A673 (cell line): ENCODE data around the gene RNPEPL1. TPM values are rescaled to one million over a fixed set of nuclear protein-coding genes. Genes with fewer than 3 reads are reported as not detected.

Source experiments
- BruUV-seq: library from RNA; stranded (reverse); fragments of 400-500 nt; replicated peaks from 2 replicates; lab custom pipeline; 2021; lab: Mats Ljungman, UMichigan
- CTCF ChIA-PET: fragments of 300-600 bp; sonication (Branson Sonifier 250); formaldehyde crosslinking; loops from one replicate; lab custom pipeline; 2022; ENCODE audit warnings: antibody characterized with exemption; lab: Charles Lee
- POLR2A ChIA-PET: fragments of 300-600 bp; sonication (Branson Sonifier 250); formaldehyde crosslinking; loops from one replicate; lab custom pipeline; 2022; ENCODE audit warnings: antibody characterized with exemption; ENCODE audit not compliant: low non-redundant PET; lab: Charles Lee
- DNase-seq: peaks from one replicate; pipeline ENCODE4 v3.0.0-alpha.2; 2015; ENCODE audit warnings: low spot score
- H3K27ac ChIP-seq: fragments of 200-600 bp; sonication (generic); 2 replicates; pipeline ENCODE4 v1.5.1; 2016; ENCODE audit warnings: mixed run types, low read depth, mild to moderate bottlenecking, mixed read lengths, antibody characterized with exemption, low read length; ENCODE audit not compliant: poor library complexity, severe bottlenecking
- H3K27me3 ChIP-seq: fragments of 200-600 bp; sonication (generic); replicated peaks from 2 replicates; pipeline ENCODE4 v1.6.1; 2017; ENCODE audit warnings: mixed run types, low read depth, mild to moderate bottlenecking, mixed read lengths, antibody characterized with exemption, low read length; ENCODE audit not compliant: insufficient read depth, poor library complexity
- H3K36me3 ChIP-seq: fragments of 200-600 bp; sonication (generic); 2 replicates; pipeline ENCODE4 v1.6.1; 2016; ENCODE audit warnings: mixed run types, mild to moderate bottlenecking, mixed read lengths, antibody characterized with exemption, low read length; ENCODE audit not compliant: insufficient read depth, poor library complexity, severe bottlenecking
- H3K4me1 ChIP-seq: fragments of 200-600 bp; sonication (generic); 2 replicates; pipeline ENCODE4 v1.6.1; 2017; ENCODE audit warnings: mixed run types, mild to moderate bottlenecking, mixed read lengths, antibody characterized with exemption, low read length; ENCODE audit not compliant: insufficient read depth, poor library complexity, severe bottlenecking
- H3K4me3 ChIP-seq: fragments of 200-600 bp; sonication (generic); 2 replicates; pipeline ENCODE4 v1.5.1; 2016; ENCODE audit warnings: low read depth, mixed run types, mild to moderate bottlenecking, mixed read lengths, low read length; ENCODE audit not compliant: poor library complexity, severe bottlenecking
- H3K9me3 ChIP-seq: fragments of 200-600 bp; sonication (generic); 2 replicates; pipeline ENCODE4 v1.6.1; 2016; ENCODE audit warnings: mixed run types, low read depth, mild to moderate bottlenecking, mixed read lengths, antibody characterized with exemption, low read length; ENCODE audit not compliant: poor library complexity, severe bottlenecking
- EZH2 ChIP-seq: fragments of 200-600 bp; sonication (generic); IDR thresholded peaks from 2 replicates; pipeline ENCODE4 v1.6.1; 2017; ENCODE audit warnings: borderline replicate concordance, low read depth, mild to moderate bottlenecking, mixed read lengths, antibody characterized with exemption, low read length; ENCODE audit not compliant: poor library complexity, severe bottlenecking
- intact Hi-C: fragments of 100-400 bp; cut with micrococcal nuclease; formaldehyde crosslinking; loops from one replicate; pipeline ENCODE4 v1.10.0; 2022; ENCODE audit not compliant: unreplicated experiment
- total RNA-seq: library from RNA; stranded (reverse); gene quantifications from 2 replicates; pipeline ENCODE4 v1.2.3, GENCODE V29; 2021
- TF ChIP-seq, protein P1 (sequence below): fragments of 300-800, 200-600 bp; sonication (generic); conservative IDR thresholded peaks from 2 replicates; pipeline ENCODE4 v1.5.1; 2017; ENCODE audit warnings: low read depth, mild to moderate bottlenecking, antibody characterized with exemption, low read length, moderate library complexity, mixed read lengths

The RNPEPL1 gene
- total RNA-seq, 1 experiment from 2014 or later, result 26.5 TPM

GRCh38 chr2:240597419-240598181, 29.3 kb downstream of the RNPEPL1 start:
- CTCF ChIA-PET, result no interaction called here
- BruUV-seq, result no TSS peak
- H3K27me3 ChIP-seq, result no peaks in the 10 kb centered on the region
- H3K9me3 ChIP-seq, result no peaks in the 10 kb centered on the region
- intact Hi-C loops, result no loop called here
- H3K36me3 ChIP-seq, result peaks cover 7% of the 10 kb centered on the region
- no peak overlapping the region for H3K27ac ChIP-seq
- TF ChIP-seq EZH2, result no peak
- TF ChIP-seq, protein P1, sequence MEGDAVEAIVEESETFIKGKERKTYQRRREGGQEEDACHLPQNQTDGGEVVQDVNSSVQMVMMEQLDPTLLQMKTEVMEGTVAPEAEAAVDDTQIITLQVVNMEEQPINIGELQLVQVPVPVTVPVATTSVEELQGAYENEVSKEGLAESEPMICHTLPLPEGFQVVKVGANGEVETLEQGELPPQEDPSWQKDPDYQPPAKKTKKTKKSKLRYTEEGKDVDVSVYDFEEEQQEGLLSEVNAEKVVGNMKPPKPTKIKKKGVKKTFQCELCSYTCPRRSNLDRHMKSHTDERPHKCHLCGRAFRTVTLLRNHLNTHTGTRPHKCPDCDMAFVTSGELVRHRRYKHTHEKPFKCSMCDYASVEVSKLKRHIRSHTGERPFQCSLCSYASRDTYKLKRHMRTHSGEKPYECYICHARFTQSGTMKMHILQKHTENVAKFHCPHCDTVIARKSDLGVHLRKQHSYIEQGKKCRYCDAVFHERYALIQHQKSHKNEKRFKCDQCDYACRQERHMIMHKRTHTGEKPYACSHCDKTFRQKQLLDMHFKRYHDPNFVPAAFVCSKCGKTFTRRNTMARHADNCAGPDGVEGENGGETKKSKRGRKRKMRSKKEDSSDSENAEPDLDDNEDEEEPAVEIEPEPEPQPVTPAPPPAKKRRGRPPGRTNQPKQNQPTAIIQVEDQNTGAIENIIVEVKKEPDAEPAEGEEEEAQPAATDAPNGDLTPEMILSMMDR, result no peak
- no peak overlapping the region for H3K4me3 ChIP-seq
- POLR2A ChIA-PET, result no interaction called here
- no peak for DNase-seq
- H3K4me1 ChIP-seq, result no peaks in the 10 kb centered on the region

DNA sequence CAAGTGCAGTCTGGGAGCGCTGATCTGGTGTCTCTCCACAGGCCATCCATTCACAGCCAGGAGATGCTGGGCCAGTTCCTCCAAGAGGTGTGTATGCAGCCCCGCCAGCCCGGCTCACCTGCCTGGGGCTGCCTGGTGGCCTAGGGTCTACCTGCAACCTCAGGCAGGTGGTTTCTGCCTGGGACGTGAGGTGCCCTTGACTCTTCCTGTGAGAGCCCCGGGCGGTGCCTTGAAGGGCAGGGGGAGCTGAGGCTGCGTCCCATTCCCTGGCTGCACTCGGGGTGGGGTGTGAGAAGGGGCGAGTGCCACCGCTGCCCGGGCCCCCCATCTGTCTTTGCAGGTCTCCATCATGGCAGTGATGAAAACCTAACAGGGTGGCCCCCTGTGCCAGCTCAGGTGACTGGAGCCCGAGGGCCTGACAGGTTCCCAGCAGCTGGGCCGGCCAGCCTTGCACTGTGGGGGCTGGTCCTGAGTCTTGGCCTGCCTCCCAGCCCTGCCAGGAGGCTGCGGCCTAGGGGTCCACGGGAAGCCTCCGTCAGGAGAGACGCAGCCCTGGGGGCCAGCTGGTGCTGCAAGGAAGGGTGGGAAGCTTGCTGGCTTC, 30.1 kb downstream of the RNPEPL1 start:
- H3K4me3 ChIP-seq, result no peak overlapping the region
- no peak for DNase-seq
- H3K9me3 ChIP-seq, result no peaks in the 10 kb centered on the region
- no peak overlapping the region for H3K27ac ChIP-seq
- no peaks in the 10 kb centered on the region for H3K4me1 ChIP-seq
- ChIA-PET POLR2A (no interaction called here), CTCF (no interaction called here)
- no peaks in the 10 kb centered on the region for H3K27me3 ChIP-seq
- H3K36me3 ChIP-seq, result peaks cover 7% of the 10 kb centered on the region
- no TSS peak for BruUV-seq
- intact Hi-C loops, result no loop called here
- TF ChIP-seq, protein P1, result no peak
- no peak for TF ChIP-seq EZH2

GRCh38 chr2:240599141-240599583, 30.9 kb downstream of the RNPEPL1 start:
- no peaks in the 10 kb centered on the region for H3K4me1 ChIP-seq
- TF ChIP-seq, protein P1, result no peak
- no peak for TF ChIP-seq EZH2
- H3K36me3 ChIP-seq, result peaks cover 7% of the 10 kb centered on the region
- H3K4me3 ChIP-seq, result no peak overlapping the region
- no peaks in the 10 kb centered on the region for H3K9me3 ChIP-seq
- POLR2A ChIA-PET, result no interaction called here
- DNase-seq, result no peak
- intact Hi-C loops, result no loop called here
- no TSS peak for BruUV-seq
- H3K27ac ChIP-seq, result no peak overlapping the region
- CTCF ChIA-PET, result no interaction called here
- H3K27me3 ChIP-seq, result no peaks in the 10 kb centered on the region
